Measurements from ENCODE around the gene TTYH2.

The TTYH2 gene

GRCh38 chr17:74203439-74204240, 9.7 kb upstream of the TTYH2 start, which contains the start of gene RPL38:
Gene RPL38, plus strand, starts transcription at chr17:74203678. Its CDS starts 278 bp downstream, at chr17:74203956.
- Mint-ChIP-seq H3K4me1 (peaks cover 71% of the 10 kb centered on the region), H3K4me3 (peak within 1 kb of the TSS; percentile 97 to 98), H3K9me3 (no peaks in the 10 kb centered on the region), H3K27me3 (peaks cover 44% of the 10 kb centered on the region), H3K27ac (peak within 1 kb of the TSS; percentile 99 to 100)
- DNase-seq: peak; percentile 93 to 95
- ATAC-seq: peak; percentile 93

DNA sequence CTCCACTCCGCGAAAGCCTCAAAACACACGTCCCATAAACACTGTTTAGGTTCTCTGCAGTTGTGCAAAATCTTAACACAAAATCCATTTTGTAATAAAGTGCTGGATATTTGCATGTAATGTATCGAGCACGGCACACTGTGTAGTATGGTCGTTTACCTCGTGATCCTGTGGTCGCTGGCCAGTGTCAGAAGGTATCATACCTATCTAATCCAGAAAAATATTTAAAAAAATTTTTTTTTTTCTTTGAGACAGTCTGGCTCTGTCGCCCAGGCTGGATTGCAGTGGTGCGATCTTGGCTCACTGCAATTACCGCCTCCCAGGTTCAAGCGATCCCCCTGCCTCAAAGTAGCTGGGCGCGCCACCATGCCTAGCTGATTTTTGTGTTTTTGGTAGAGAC, 8.9 kb upstream of the TTYH2 start:
- Mint-ChIP-seq H3K27ac (peak overlapping the region; percentile 99 to 100), H3K4me1 (peaks cover 70% of the 10 kb centered on the region), H3K4me3 (peak overlapping the region; percentile 97 to 98), H3K9me3 (no peaks in the 10 kb centered on the region), H3K27me3 (peaks cover 35% of the 10 kb centered on the region)
- no peak for DNase-seq
- no peak for ATAC-seq

GRCh38 chr17:74205274-74205673, 8.1 kb upstream of the TTYH2 start:
- H3K4me3 Mint-ChIP-seq: peak overlapping the region; percentile 67 to 97
- H3K9me3 Mint-ChIP-seq: no peaks in the 10 kb centered on the region
- H3K4me1 Mint-ChIP-seq: peaks cover 70% of the 10 kb centered on the region
- H3K27ac Mint-ChIP-seq: peak overlapping the region; percentile 91 to 100
- ATAC-seq: no peak
- DNase-seq: no peak
- peaks cover 27% of the 10 kb centered on the region for H3K27me3 Mint-ChIP-seq

- no peak for DNase-seq
- ATAC-seq: no peak
- H3K9me3 Mint-ChIP-seq: no peaks in the 10 kb centered on the region
- H3K27ac Mint-ChIP-seq: peak overlapping the region in 1 of 2 donors; percentile 45
- peaks cover 80% of the 10 kb centered on the region for H3K4me1 Mint-ChIP-seq
- peaks cover 16% of the 10 kb centered on the region for H3K27me3 Mint-ChIP-seq
- H3K4me3 Mint-ChIP-seq: peak overlapping the region; percentile 38 to 97
Measured at GRCh38 chr17:74206332-74206818, 7.0 kb upstream of the TTYH2 start.

- no peaks in the 10 kb centered on the region for H3K9me3 Mint-ChIP-seq
- H3K4me3 Mint-ChIP-seq: peak overlapping the region in 1 of 2 donors; percentile 3
- H3K27me3 Mint-ChIP-seq: peaks cover 8% of the 10 kb centered on the region
- peak; percentile 77 to 81 for DNase-seq
- peaks cover 97% of the 10 kb centered on the region for H3K4me1 Mint-ChIP-seq
- ATAC-seq: peak; percentile 64
- H3K27ac Mint-ChIP-seq: peak overlapping the region in 1 of 2 donors; percentile 79
Measured at GRCh38 chr17:74210191-74211140, 2.9 kb upstream of the TTYH2 start.

GRCh38 chr17:74211141-74211911, 2.0 kb upstream of the TTYH2 start:
- Mint-ChIP-seq H3K4me3 (peak overlapping the region in 1 of 2 donors; percentile 82), H3K27me3 (peaks cover 8% of the 10 kb centered on the region), H3K4me1 (peaks cover 97% of the 10 kb centered on the region), H3K27ac (no peak overlapping the region), H3K9me3 (no peaks in the 10 kb centered on the region)
- no peak for ATAC-seq
- no peak for DNase-seq

GRCh38 chr17:74211912-74212208, 1.5 kb upstream of the TTYH2 start:
- Mint-ChIP-seq H3K27me3 (peaks cover 8% of the 10 kb centered on the region), H3K27ac (no peak overlapping the region), H3K9me3 (no peaks in the 10 kb centered on the region), H3K4me1 (peaks cover 97% of the 10 kb centered on the region), H3K4me3 (peak overlapping the region; percentile 82 to 91)
- no peak for ATAC-seq
- peak in 1 of 2 donors; percentile 23 for DNase-seq

- Mint-ChIP-seq H3K27me3 (peaks cover 8% of the 10 kb centered on the region), H3K4me3 (peak overlapping the region; percentile 82 to 91), H3K27ac (peak overlapping the region; percentile 26 to 85), H3K9me3 (no peaks in the 10 kb centered on the region), H3K4me1 (peaks cover 94% of the 10 kb centered on the region)
- DNase-seq (no peak), ATAC-seq (peak; percentile 33)
Measured at GRCh38 chr17:74212209-74212912, 1.0 kb upstream of the TTYH2 start.

DNA sequence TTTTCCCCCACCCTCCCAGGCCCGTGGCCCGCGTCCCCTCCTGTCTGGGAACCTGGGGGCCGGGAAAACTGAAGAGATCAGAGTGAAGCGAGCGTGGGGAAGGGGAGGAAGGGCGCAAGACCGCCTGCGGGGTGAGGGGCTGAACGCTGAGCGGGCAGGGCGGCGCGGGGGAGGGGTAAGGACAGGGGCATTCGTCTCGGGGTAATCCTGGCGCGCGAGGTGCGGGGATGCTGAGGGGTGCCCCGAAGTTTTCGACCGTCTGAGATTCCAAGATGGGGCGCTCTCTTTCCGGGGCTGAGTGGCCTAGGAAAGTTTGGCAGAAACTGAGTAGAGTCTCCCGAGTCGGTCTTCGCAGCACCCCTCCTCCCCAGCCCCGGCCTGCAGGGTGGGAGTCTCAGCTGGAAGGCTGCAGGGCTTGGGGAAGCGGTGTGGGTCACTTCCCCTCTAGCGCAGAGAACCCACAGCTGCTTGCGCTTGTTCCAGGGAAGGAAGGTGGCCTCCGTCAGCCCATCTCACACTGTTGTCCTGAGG, 555 bp downstream of the TTYH2 start:
- ATAC-seq (no peak), DNase-seq (no peak)
- Mint-ChIP-seq H3K4me3 (peak overlapping the region; percentile 82 to 91), H3K9me3 (no peaks in the 10 kb centered on the region), H3K27me3 (peaks cover 8% of the 10 kb centered on the region), H3K27ac (no peak overlapping the region), H3K4me1 (peaks cover 79% of the 10 kb centered on the region)

DNA sequence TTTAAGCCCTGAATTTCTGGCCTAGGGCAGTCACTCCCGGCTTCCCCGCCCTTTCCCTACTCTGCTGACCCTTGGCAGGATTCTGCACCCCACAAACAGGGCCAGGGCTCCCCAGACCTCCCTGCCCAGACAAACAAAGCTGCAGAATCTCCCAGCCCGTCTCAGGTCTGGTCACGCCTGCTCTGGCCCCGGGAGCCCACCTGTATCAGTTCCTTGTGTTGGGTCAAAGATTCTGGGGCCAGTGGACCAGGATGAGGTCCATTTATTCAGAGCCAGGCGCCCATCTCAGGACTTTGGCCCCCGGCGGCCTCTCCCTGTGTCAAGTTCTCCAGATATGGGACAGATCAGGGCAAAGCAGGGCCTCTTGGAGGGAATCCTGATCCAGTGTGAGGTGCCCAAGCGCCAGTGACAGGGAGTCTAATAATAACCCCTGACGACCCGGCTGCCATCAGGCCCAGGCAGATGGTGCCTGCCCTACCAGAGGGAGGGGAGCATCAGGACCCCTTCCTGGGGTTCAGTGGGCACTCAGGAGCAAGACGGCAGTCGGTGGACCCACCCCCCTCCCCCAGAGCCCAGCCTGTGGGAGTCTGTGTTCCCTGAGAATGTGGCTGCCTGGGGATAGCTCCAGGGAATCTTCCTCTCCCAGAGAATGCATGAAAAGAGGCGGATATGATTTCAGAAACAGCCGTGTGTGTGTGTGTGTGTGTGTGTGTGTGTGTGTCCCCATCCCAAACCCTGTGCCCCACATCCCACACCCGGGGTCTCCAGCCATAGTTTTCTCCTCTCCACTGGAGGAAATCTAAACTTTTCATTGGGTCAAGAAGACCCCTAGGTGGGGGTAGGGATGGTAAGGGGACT, 1.3 kb downstream of the TTYH2 start:
- no peak for ATAC-seq
- H3K4me1 Mint-ChIP-seq: peaks cover 71% of the 10 kb centered on the region
- H3K27ac Mint-ChIP-seq: no peak overlapping the region
- H3K9me3 Mint-ChIP-seq: no peaks in the 10 kb centered on the region
- peak overlapping the region; percentile 82 to 91 for H3K4me3 Mint-ChIP-seq
- DNase-seq: no peak
- peaks cover 8% of the 10 kb centered on the region for H3K27me3 Mint-ChIP-seq

GRCh38 chr17:74215342-74215727, 2.0 kb downstream of the TTYH2 start:
- Mint-ChIP-seq H3K27ac (no peak overlapping the region), H3K4me1 (peaks cover 65% of the 10 kb centered on the region), H3K4me3 (peak overlapping the region in 1 of 2 donors; percentile 50), H3K27me3 (peaks cover 8% of the 10 kb centered on the region), H3K9me3 (no peaks in the 10 kb centered on the region)
- no peak for ATAC-seq
- no peak for DNase-seq

GRCh38 chr17:74216505-74216904, 3.1 kb downstream of the TTYH2 start:
- ATAC-seq (no peak), DNase-seq (no peak)
- no peak overlapping the region for H3K27ac Mint-ChIP-seq
- H3K4me3 Mint-ChIP-seq: no peak overlapping the region
- peaks cover 54% of the 10 kb centered on the region for H3K4me1 Mint-ChIP-seq
- H3K9me3 Mint-ChIP-seq: no peaks in the 10 kb centered on the region
- peaks cover 8% of the 10 kb centered on the region for H3K27me3 Mint-ChIP-seq

- no peak for ATAC-seq
- no peak for DNase-seq
- Mint-ChIP-seq H3K27ac (peak overlapping the region in 1 of 2 donors; percentile 12), H3K9me3 (no peaks in the 10 kb centered on the region), H3K4me1 (peaks cover 47% of the 10 kb centered on the region), H3K4me3 (no peak overlapping the region), H3K27me3 (peaks cover 8% of the 10 kb centered on the region)
Measured at GRCh38 chr17:74217037-74217730, 3.8 kb downstream of the TTYH2 start.

All from stimulated activated naive CD8-positive, alpha-beta T cell treated with anti-CD3 and anti-CD28 coated beads, Interleukin-15, amount 100 ng/mL, for 72 hours (primary cell).